ENCODE data around the gene IL11RA. TPM values are rescaled to one million over a fixed set of nuclear protein-coding genes. Genes with fewer than 3 reads are reported as not detected.

IL11RA gene
- total RNA-seq, 4 donors from 2014 or later = 43.8 to 89.9 (median 56.5) TPM

DNA sequence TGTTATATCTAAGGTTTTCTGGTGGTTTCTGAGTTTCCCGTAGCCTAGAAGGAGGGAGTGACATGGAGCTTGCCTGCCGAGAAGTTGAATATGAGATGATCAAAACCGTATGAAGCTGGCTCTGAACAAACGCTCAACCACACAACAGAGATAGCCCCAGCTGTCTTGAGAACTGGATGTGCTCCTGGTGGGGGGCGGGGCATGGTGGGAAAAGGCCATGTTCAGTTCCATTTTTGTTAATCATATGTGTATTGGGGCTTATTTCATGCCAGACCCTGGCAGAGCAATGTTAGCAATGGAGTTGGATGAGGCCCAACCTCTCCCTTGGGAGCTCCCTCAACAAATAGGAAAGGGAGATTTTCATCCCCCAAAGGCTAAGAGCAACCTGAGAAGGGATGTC lies 34.2 kb downstream of the IL11RA start:
- no peak overlapping the region for H3K4me3 ChIP-seq (replicated peaks in 1 of 3)
- H3K4me1 ChIP-seq = no peaks in the 10 kb centered on the region
- no peaks in the 10 kb centered on the region for H3K36me3 ChIP-seq
- TF ChIP-seq, protein P1, sequence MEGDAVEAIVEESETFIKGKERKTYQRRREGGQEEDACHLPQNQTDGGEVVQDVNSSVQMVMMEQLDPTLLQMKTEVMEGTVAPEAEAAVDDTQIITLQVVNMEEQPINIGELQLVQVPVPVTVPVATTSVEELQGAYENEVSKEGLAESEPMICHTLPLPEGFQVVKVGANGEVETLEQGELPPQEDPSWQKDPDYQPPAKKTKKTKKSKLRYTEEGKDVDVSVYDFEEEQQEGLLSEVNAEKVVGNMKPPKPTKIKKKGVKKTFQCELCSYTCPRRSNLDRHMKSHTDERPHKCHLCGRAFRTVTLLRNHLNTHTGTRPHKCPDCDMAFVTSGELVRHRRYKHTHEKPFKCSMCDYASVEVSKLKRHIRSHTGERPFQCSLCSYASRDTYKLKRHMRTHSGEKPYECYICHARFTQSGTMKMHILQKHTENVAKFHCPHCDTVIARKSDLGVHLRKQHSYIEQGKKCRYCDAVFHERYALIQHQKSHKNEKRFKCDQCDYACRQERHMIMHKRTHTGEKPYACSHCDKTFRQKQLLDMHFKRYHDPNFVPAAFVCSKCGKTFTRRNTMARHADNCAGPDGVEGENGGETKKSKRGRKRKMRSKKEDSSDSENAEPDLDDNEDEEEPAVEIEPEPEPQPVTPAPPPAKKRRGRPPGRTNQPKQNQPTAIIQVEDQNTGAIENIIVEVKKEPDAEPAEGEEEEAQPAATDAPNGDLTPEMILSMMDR (IDR thresholded peaks at IDR 0.05) = no peak
- TF ChIP-seq POLR2A (IDR thresholded peaks at IDR 0.05) = no peak
- intact Hi-C loops (cut with DNase I) = no loop called here
- no peaks in the 10 kb centered on the region for H3K9me3 ChIP-seq
- peak; percentile 12 to 14 for DNase-seq
- 75 to 84% methylated on average over 5 of the region's 5 CpGs for WGBS, 2 donors
- H3K27ac ChIP-seq = no peak overlapping the region
- no peaks in the 10 kb centered on the region for H3K27me3 ChIP-seq

DNA sequence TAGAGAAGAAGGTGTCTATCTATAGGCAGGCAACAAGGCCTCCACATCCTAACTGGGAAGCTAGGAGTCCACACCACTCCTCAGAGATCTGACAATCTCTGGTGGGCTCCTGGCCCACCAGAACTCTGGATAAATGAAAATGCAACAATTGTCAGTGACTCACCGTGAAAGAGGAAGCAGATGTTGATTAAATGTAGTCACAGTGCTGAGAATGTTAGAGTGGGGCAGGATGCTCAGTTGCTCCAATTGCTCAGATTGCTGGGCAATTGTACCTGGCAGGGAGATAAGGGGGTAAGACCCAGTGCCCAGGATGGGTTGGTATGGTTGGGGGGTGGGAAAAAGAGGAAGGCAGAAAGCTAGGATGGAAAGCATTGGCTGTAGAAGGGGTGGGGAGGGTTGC lies 34.7 kb downstream of the IL11RA start:
- Histone ChIP-seq H3K36me3 (no peaks in the 10 kb centered on the region), H3K27ac (no peak overlapping the region), H3K9me3 (no peaks in the 10 kb centered on the region), H3K27me3 (no peaks in the 10 kb centered on the region), H3K4me1 (no peaks in the 10 kb centered on the region), H3K4me3 (replicated peaks in 1 of 3) (no peak overlapping the region)
- DNase-seq = no peak
- intact Hi-C loops (cut with DNase I) = no loop called here
- no peak for TF ChIP-seq POLR2A (IDR thresholded peaks at IDR 0.05)
- TF ChIP-seq, protein P1 (IDR thresholded peaks at IDR 0.05) = no peak
- 68 to 81% methylated on average over 1 of the region's 1 CpG for WGBS, 2 donors

DNA sequence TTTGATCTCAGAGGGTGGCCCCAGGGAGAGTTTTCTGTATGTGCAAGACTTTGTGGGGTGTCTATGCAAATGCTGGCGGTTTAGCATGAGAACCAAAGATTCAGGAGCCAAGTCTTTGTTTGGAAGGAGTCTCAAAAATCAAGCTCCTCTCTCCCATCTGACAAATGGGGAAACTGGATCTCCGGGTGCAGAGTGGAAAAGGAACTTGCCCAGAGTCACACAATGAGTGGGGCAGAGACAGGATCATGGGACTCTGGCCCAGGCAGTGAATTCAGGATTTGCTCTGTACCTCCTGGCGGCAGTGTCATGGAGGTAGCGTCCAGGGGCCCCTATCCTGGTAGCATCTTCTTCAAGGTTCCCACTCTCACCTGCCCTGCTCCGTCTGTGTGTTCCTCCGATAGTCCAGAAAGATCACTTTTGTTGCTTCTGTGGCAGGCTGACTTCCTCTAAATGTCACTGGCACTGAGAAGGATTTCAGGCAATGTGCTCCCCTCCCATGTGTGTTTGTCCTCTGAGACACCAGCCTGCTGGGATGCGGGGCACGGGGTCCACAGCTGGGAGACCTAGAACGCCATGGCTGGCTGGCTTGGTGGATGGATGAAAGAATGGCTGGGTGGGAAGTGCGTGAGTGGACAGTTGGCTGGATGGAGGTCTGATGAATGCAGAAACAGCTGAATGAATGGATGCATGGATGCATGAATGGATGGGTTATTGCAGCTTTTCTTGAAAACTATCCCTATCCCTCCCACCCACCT lies 35.5 kb downstream of the IL11RA start:
- TF ChIP-seq POLR2A (IDR thresholded peaks at IDR 0.05) = no peak
- TF ChIP-seq, protein P1 (IDR thresholded peaks at IDR 0.05) = no peak
- 87 to 95% methylated on average over 10 of the region's 10 CpGs for WGBS, 2 donors
- H3K4me3 ChIP-seq (replicated peaks in 1 of 3) = no peak overlapping the region
- H3K27me3 ChIP-seq = no peaks in the 10 kb centered on the region
- intact Hi-C loops (cut with DNase I) = no loop called here
- H3K4me1 ChIP-seq = no peaks in the 10 kb centered on the region
- H3K27ac ChIP-seq = no peak overlapping the region
- DNase-seq = no peak
- H3K36me3 ChIP-seq = no peaks in the 10 kb centered on the region
- no peaks in the 10 kb centered on the region for H3K9me3 ChIP-seq

DNA sequence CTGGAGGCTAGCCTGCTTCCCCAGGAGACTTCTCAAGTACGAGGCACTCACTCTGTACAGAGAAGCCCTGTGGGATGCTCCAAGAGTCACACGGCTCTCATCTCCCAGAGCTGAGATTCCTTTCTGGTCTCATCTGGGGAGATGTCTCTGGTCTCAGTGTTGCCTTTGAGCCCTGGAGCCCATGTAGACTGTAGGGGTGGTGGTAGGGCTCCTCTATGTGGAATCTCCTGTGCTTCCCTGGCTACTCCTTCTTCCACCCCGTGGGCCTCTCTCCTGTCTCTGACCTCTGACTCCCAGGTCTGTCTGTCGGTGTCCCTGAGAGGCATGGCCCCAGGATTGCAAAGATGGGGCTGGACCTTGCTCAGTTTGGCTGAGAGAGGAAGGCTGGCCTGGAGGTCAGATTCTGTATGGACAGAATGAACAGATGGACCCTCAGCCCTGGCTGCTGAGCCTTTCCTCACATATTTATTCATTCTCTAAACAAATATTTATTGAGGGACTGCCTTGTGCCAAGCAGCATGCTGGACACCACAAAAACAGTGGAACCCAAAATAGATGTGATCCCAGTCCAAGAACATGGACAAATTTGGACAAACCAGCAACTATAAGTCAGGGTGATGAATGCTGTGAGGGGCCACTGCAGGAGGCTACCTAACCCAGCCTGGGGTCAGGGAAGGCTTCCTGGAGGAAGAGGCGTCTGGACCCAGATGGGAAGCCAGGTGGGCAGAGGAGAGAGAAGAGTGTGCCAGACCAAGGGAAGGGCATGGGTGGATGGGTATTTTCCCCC lies 36.5 kb downstream of the IL11RA start:
- no peak overlapping the region for H3K4me3 ChIP-seq (replicated peaks in 1 of 3)
- H3K36me3 ChIP-seq = no peaks in the 10 kb centered on the region
- no peak for DNase-seq
- no peaks in the 10 kb centered on the region for H3K27me3 ChIP-seq
- 64 to 80% methylated on average over 5 of the region's 5 CpGs for WGBS, 2 donors
- no peak for TF ChIP-seq POLR2A (IDR thresholded peaks at IDR 0.05)
- TF ChIP-seq, protein P1 (IDR thresholded peaks at IDR 0.05) = no peak
- H3K27ac ChIP-seq = no peak overlapping the region
- intact Hi-C loops (cut with DNase I) = no loop called here
- no peaks in the 10 kb centered on the region for H3K4me1 ChIP-seq
- H3K9me3 ChIP-seq = no peaks in the 10 kb centered on the region

DNA sequence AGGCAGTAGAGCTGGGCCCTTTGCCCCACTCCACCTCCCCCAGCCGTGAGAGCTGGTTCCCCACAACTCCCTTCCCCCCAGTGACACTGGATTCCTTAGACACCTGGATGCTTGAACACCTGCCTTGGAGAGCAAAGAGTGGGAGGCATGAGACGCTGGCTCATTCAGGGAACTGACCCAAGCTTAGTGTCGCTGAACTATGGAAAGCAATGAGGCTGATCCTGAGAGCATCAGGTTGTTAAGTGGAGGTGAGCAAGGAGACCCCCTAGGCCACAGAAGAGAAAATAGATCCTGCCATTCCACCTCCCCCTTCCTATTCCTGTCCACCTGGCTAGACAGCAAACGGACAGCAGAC lies 37.1 kb downstream of the IL11RA start:
- 56 to 71% methylated on average over 4 of the region's 4 CpGs for WGBS, 2 donors
- no peak for DNase-seq
- Histone ChIP-seq H3K27me3 (no peaks in the 10 kb centered on the region), H3K4me1 (no peaks in the 10 kb centered on the region), H3K36me3 (no peaks in the 10 kb centered on the region), H3K4me3 (replicated peaks in 1 of 3) (no peak overlapping the region), H3K27ac (no peak overlapping the region), H3K9me3 (no peaks in the 10 kb centered on the region)
- TF ChIP-seq POLR2A (IDR thresholded peaks at IDR 0.05) = no peak
- TF ChIP-seq, protein P1 (IDR thresholded peaks at IDR 0.05) = no peak
- intact Hi-C loops (cut with DNase I) = no loop called here
